Hepatocyte (in vitro differentiated cells): ENCODE measurements around the gene MEF2B. TPM values are rescaled to one million over a fixed set of nuclear protein-coding genes. Genes with fewer than 3 reads are reported as not detected.

ENCODE experiments used
- DNase-seq: peaks from one replicate; pipeline ENCODE4 v3.0.0-alpha.2; 2016; ENCODE audit warnings: low spot score
- H2AFZ ChIP-seq: fragments of 200-600 bp; sonication (generic); 2 replicates; pipeline ENCODE4 v1.6.0; 2016; ENCODE audit warnings: antibody characterized with exemption, mild to moderate bottlenecking
- H3K27ac ChIP-seq: fragments of 200-600 bp; sonication (generic); 2 replicates; pipeline ENCODE4 v1.5.1; 2016; ENCODE audit warnings: mild to moderate bottlenecking
- H3K27me3 ChIP-seq: fragments of 200-600 bp; sonication (generic); 2 replicates; pipeline ENCODE4 v1.6.1; 2016
- H3K36me3 ChIP-seq: fragments of 200-600 bp; sonication (generic); replicated peaks from 2 replicates; pipeline ENCODE4 v1.5.1; 2016; ENCODE audit warnings: low read depth; ENCODE audit not compliant: insufficient read depth
- H3K4me1 ChIP-seq: fragments of 200-600 bp; sonication (generic); 2 replicates; pipeline ENCODE4 v1.5.1; 2016; ENCODE audit warnings: mild to moderate bottlenecking, moderate library complexity; ENCODE audit not compliant: insufficient read depth
- H3K4me2 ChIP-seq: fragments of 200-600 bp; sonication (generic); 2 replicates; pipeline ENCODE4 v1.6.0; 2016
- H3K4me3 ChIP-seq: fragments of 200-600 bp; sonication (generic); 2 replicates; pipeline ENCODE4 v1.5.1; 2016; ENCODE audit warnings: mild to moderate bottlenecking
- H3K79me2 ChIP-seq: fragments of 200-600 bp; sonication (generic); 2 replicates; pipeline ENCODE4 v1.6.0; 2017; ENCODE audit warnings: mild to moderate bottlenecking
- H3K9me2 ChIP-seq: fragments of 200-600 bp; sonication (generic); replicated peaks from 2 replicates; pipeline ENCODE4 v1.6.0; 2017; ENCODE audit warnings: mild to moderate bottlenecking; ENCODE audit not compliant: insufficient read depth
- H3K9me3 ChIP-seq: fragments of 200-600 bp; sonication (generic); 2 replicates; pipeline ENCODE4 v1.5.1; 2016; ENCODE audit warnings: low read depth, mild to moderate bottlenecking
- H4K20me1 ChIP-seq: fragments of 200-600 bp; sonication (generic); 2 replicates; pipeline ENCODE4 v1.6.0; 2016; ENCODE audit warnings: mild to moderate bottlenecking; ENCODE audit not compliant: insufficient read depth, poor library complexity, severe bottlenecking
- EZH2 ChIP-seq: fragments of 200-600 bp; sonication (generic); IDR thresholded peaks from 2 replicates; pipeline ENCODE4 v1.6.1; 2016; ENCODE audit warnings: antibody characterized with exemption, mild to moderate bottlenecking, borderline replicate concordance
- EZH2phosphoT487 ChIP-seq: fragments of 200-600 bp; sonication (generic); IDR thresholded peaks from one replicate; pipeline ENCODE4 v1.6.1; 2018; ENCODE audit warnings: antibody characterized with exemption, mild to moderate bottlenecking, low read depth, moderate library complexity; ENCODE audit not compliant: unreplicated experiment, severe bottlenecking
- WGBS: methylation state at CpG from one replicate; pipeline ENCODE4 v1.1.6; 2016; ENCODE audit warnings: low lambda C conversion rate; ENCODE audit errors: missing lambda C conversion rate; 5-methylcytosine and 5-hydroxymethylcytosine counted together
- polyA plus RNA-seq: library from polyadenylated mRNA; unstranded; fragments of >200 nt; fragmentation: Nextera tagmentation; extraction: Ambion mirVana; gene quantifications from 2 replicates; pipeline ENCODE4 v1.2.1, GENCODE V29; 2016
- total RNA-seq: library from RNA; depleted of rRNA; stranded (reverse); fragments of >200 nt; gene quantifications from 2 replicates; pipeline ENCODE4 v1.2.3, GENCODE V29; 2014
- TF ChIP-seq, protein P1 (sequence below): fragments of 200-600 bp; sonication (generic); IDR thresholded peaks from 2 replicates; pipeline ENCODE4 v1.5.1; 2016; ENCODE audit warnings: antibody characterized with exemption, mild to moderate bottlenecking; ENCODE audit not compliant: poor library complexity

Gene MEF2B
- total and polyA plus RNA-seq, 2 experiments from 2014 or later, result 0.70 to 2.6 TPM

- H3K4me2 ChIP-seq, result peak overlapping the region; percentile 25
- H3K27ac ChIP-seq, result no peak overlapping the region
- H3K9me3 ChIP-seq, result peaks cover 5% of the 10 kb centered on the region
- H2AFZ ChIP-seq, result no peak overlapping the region
- H4K20me1 ChIP-seq, result no peaks in the 10 kb centered on the region
- no peaks in the 10 kb centered on the region for H3K4me1 ChIP-seq
- TF ChIP-seq EZH2phosphoT487 (no peak), EZH2 (no peak)
- TF ChIP-seq, protein P1, sequence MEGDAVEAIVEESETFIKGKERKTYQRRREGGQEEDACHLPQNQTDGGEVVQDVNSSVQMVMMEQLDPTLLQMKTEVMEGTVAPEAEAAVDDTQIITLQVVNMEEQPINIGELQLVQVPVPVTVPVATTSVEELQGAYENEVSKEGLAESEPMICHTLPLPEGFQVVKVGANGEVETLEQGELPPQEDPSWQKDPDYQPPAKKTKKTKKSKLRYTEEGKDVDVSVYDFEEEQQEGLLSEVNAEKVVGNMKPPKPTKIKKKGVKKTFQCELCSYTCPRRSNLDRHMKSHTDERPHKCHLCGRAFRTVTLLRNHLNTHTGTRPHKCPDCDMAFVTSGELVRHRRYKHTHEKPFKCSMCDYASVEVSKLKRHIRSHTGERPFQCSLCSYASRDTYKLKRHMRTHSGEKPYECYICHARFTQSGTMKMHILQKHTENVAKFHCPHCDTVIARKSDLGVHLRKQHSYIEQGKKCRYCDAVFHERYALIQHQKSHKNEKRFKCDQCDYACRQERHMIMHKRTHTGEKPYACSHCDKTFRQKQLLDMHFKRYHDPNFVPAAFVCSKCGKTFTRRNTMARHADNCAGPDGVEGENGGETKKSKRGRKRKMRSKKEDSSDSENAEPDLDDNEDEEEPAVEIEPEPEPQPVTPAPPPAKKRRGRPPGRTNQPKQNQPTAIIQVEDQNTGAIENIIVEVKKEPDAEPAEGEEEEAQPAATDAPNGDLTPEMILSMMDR, result no peak
- H3K27me3 ChIP-seq, result no peaks in the 10 kb centered on the region
- 70% methylated on average over 31 of the region's 39 CpGs for WGBS
- no peak overlapping the region for H3K4me3 ChIP-seq
- peak; percentile 72 for DNase-seq
- no peaks in the 10 kb centered on the region for H3K36me3 ChIP-seq
- no peaks in the 10 kb centered on the region for H3K79me2 ChIP-seq
- no peaks in the 10 kb centered on the region for H3K9me2 ChIP-seq
Measured at GRCh38 chr19:19120308-19121231, 49.5 kb downstream of the MEF2B start.

DNA sequence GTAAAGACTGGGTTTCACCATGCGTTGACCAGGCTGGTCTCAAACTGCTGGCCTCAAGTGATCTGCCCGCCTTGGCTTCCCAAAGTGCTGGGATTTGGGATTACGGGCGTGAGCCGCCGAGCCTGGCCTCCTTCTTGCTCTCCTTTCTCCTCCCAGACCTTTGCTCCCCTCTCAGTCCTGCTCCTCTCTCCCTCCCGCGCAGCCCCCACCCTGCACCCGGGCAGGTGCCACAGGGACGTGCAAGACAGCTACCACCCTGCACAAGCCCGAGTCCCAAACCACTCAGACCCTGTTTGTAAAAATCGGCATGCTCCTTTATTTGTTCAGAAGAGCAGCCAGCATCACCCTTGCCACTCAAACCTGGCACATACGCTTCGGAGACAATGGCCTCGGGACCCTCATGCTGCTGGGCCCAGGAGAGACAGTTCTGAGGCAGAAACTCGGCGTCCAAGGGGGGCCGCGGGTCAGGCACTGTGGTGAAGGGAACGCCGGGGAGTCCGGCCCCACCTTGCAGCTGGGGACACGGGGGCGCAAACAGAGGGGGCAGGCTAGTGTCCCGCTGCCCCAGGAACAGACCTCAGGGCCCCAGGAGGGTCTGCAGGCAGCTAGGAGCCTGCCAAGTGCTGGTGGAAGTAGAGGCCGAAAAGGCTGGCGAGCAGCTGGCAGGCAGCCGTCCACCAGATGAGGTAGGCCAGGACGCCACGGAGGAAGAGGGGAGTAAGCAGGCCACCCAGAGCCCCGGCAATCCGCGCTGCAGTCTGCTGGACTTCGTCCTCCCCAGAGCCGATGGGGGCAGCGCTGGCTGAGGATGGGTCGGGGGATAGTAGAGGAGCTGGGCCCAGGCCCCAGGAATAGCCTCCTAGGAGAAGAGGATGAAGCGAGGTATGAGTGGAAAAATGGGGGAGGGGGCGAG, 50.5 kb downstream of the MEF2B start:
- Histone ChIP-seq H3K4me2 (no peak overlapping the region), H2AFZ (no peak overlapping the region), H3K9me3 (peaks cover 5% of the 10 kb centered on the region), H3K36me3 (no peaks in the 10 kb centered on the region), H3K27me3 (no peaks in the 10 kb centered on the region), H3K4me1 (no peaks in the 10 kb centered on the region), H4K20me1 (no peaks in the 10 kb centered on the region), H3K79me2 (no peaks in the 10 kb centered on the region), H3K27ac (no peak overlapping the region), H3K4me3 (no peak overlapping the region), H3K9me2 (no peaks in the 10 kb centered on the region)
- TF ChIP-seq EZH2 (no peak), EZH2phosphoT487 (no peak)
- TF ChIP-seq, protein P1, result no peak
- DNase-seq, result no peak
- 95% methylated on average over 36 of the region's 39 CpGs for WGBS

DNA sequence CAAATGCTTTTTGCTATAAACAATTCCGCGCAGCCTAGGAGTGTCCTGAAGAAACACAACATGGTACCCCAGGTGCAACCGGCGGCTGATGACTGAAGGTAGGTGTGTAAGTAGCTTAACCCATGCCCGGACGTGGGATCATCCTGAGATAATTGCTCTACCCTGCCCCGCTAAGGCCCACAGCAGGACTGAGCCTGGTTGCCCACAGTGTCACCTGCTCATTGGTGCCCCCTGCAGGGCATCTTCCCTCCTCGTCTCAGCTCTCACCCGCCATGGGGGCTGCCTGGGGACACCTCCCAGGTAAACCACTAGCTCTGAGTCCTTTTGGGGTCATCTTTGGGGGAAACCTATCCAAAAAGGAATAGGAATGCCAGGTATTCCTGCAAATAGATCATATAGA, 54.1 kb downstream of the MEF2B start:
- no peaks in the 10 kb centered on the region for H3K4me1 ChIP-seq
- H3K79me2 ChIP-seq, result no peaks in the 10 kb centered on the region
- TF ChIP-seq EZH2, result no peak
- TF ChIP-seq, protein P1, result peak; percentile 37
- no peaks in the 10 kb centered on the region for H4K20me1 ChIP-seq
- WGBS, result 79% methylated on average over 9 of the region's 9 CpGs
- H2AFZ ChIP-seq, result no peak overlapping the region
- H3K36me3 ChIP-seq, result no peaks in the 10 kb centered on the region
- H3K9me2 ChIP-seq, result no peaks in the 10 kb centered on the region
- no peak overlapping the region for H3K4me2 ChIP-seq
- H3K4me3 ChIP-seq, result no peak overlapping the region
- no peak for DNase-seq
- H3K9me3 ChIP-seq, result no peaks in the 10 kb centered on the region
- no peaks in the 10 kb centered on the region for H3K27me3 ChIP-seq
- no peak overlapping the region for H3K27ac ChIP-seq
